K562 (cell line): ENCODE results near the gene LPCAT3. TPM values are rescaled to one million over a fixed set of nuclear protein-coding genes. Genes with fewer than 3 reads are reported as not detected.

Source experiments
- DDX20 ChIP-seq: fragments of 450-650 bp; IDR thresholded peaks from 2 replicates; pipeline ENCODE4 v1.6.1; 2016; ENCODE audit warnings: missing genetic modification characterization, low read depth, mild to moderate bottlenecking, missing compliant biosample characterization, moderate library complexity
- DMBX1 ChIP-seq: fragments of 250-450 bp; sonication (Bioruptor Pico); IDR thresholded peaks from 2 replicates; pipeline ENCODE4 v1.8.0; 2022; ENCODE audit warnings: inconsistent platforms, mild to moderate bottlenecking, moderate library complexity, borderline replicate concordance
- HNRNPL ChIP-seq: fragments of 200-400 bp; formaldehyde crosslinking; IDR thresholded peaks from 2 replicates; pipeline ENCODE4 v1.6.1; 2017; ENCODE audit warnings: low read depth, mild to moderate bottlenecking, low read length
- HSF4 ChIP-seq: fragments of 250-450 bp; sonication (Bioruptor Pico); IDR thresholded peaks from 2 replicates; pipeline ENCODE4 v2.1.2; 2022; ENCODE audit warnings: mild to moderate bottlenecking, moderate library complexity, borderline replicate concordance
- KLF6 ChIP-seq: fragments of 250-450 bp; sonication (Bioruptor Pico); IDR thresholded peaks from 2 replicates; pipeline ENCODE4 v1.4.0; 2020; ENCODE audit warnings: mild to moderate bottlenecking, moderate library complexity, borderline replicate concordance
- NFIC ChIP-seq: fragments of 450-650 bp; IDR thresholded peaks from 2 replicates; pipeline ENCODE4 v1.6.1; 2017; ENCODE audit warnings: mild to moderate bottlenecking, inconsistent platforms
- PTRF ChIP-seq: fragments of 450-650 bp; IDR thresholded peaks from 2 replicates; pipeline ENCODE4 v1.6.1; 2016; ENCODE audit warnings: mild to moderate bottlenecking, missing genetic modification characterization, missing compliant biosample characterization
- PTTG1 ChIP-seq: fragments of 450-650 bp; IDR thresholded peaks from 2 replicates; pipeline ENCODE4 v1.6.1; 2016; ENCODE audit warnings: low read depth, mild to moderate bottlenecking, missing genetic modification characterization, missing compliant biosample characterization
- RB1 ChIP-seq: fragments of 450-650 bp; IDR thresholded peaks from 2 replicates; pipeline ENCODE4 v1.6.1; 2017; ENCODE audit warnings: low read depth, mild to moderate bottlenecking
- XRCC3 ChIP-seq: fragments of 450-650 bp; IDR thresholded peaks from 2 replicates; pipeline ENCODE4 v1.6.1; 2017; ENCODE audit warnings: mild to moderate bottlenecking, moderate library complexity
- YY1 ChIP-seq, 3 experiments: IDR thresholded peaks; 2 replicates each; pipeline ENCODE4 v1.6.1; 2011; ENCODE audit warnings: low read length in 2 of 3, mild to moderate bottlenecking in 2 of 3, moderate library complexity in 2 of 3, borderline replicate concordance in 1 of 3, control low read depth in 1 of 3, low read depth in 1 of 3; ENCODE audit not compliant: insufficient read depth in 3 of 3, insufficient replicate concordance in 2 of 3, control insufficient read depth in 1 of 3, insufficient read length in 1 of 3; ENCODE audit errors: extremely low read depth in 1 of 3
- ZNF197 ChIP-seq: fragments of 200-800 bp; sonication (Bioruptor generic); IDR thresholded peaks from 2 replicates; pipeline ENCODE4 v1.6.1; 2016; ENCODE audit warnings: low read depth, missing genetic modification characterization, missing compliant biosample characterization
- ZNF239 ChIP-seq: fragments of 250-450 bp; sonication (Bioruptor Pico); IDR thresholded peaks from 2 replicates; pipeline ENCODE4 v1.4.0; 2020; ENCODE audit warnings: mild to moderate bottlenecking
- ZNF263 ChIP-seq: sonication (generic); formaldehyde crosslinking; IDR thresholded peaks from 2 replicates; pipeline ENCODE4 v1.8.0; 2022; ENCODE audit warnings: mild to moderate bottlenecking, missing genetic modification reagents, borderline replicate concordance
- ZNF41 ChIP-seq: fragments of 250-450 bp; sonication (Bioruptor Pico); conservative IDR thresholded peaks from 2 replicates; pipeline ENCODE4 v1.4.0; 2020; ENCODE audit warnings: mild to moderate bottlenecking
- ZNF766 ChIP-seq: fragments of 200-800 bp; sonication (Bioruptor generic); conservative IDR thresholded peaks from 2 replicates; pipeline ENCODE4 v1.6.1; 2016; ENCODE audit warnings: missing genetic modification characterization, missing compliant biosample characterization
- polyA plus RNA-seq, 8 experiments: library from polyadenylated mRNA; depleted of rRNA in 4 of 8; stranded (reverse) in 5 of 8; unstranded in 3 of 8; fragments of >200 nt; fragmentation: Nextera tagmentation in 2 of 8; fragmentation: Illumina TruSeq in 1 of 8; extraction: Ambion mirVana in 2 of 8; extraction: Trizol in 1 of 8; gene quantifications; 2 replicates each; pipeline versions ENCODE4 v1.2.1 to v1.2.3, GENCODE V29; 2011 to 2014; ENCODE audit warnings: inconsistent platforms in 1 of 8, missing spikeins in 1 of 8
- total RNA-seq, 7 experiments: library from RNA; depleted of rRNA in 6 of 7; stranded (reverse); fragments of >200 nt in 6 of 7; fragmentation: Illumina TruSeq in 2 of 7; extraction: Trizol in 2 of 7; gene quantifications; 2 replicates each; pipeline versions ENCODE4 v1.2.1 to v1.2.3, GENCODE V29; 2011 to 2021; ENCODE audit warnings: low replicate concordance in 1 of 7
- TF ChIP-seq, protein P1 (sequence below): fragments of 450-650 bp; formaldehyde crosslinking; IDR thresholded peaks from 2 replicates; pipeline ENCODE4 v1.4.0; 2022; ENCODE audit warnings: mild to moderate bottlenecking, moderate library complexity
- TF ChIP-seq, protein P2 (sequence below): fragments of 450-650 bp; IDR thresholded peaks from 2 replicates; pipeline ENCODE4 v1.6.1; 2017; ENCODE audit warnings: antibody characterized with exemption, mild to moderate bottlenecking
- TF ChIP-seq, protein P3 (sequence below), 2 experiments: fragments of 250-450 bp in 1 of 2; fragments of 450-650 bp in 1 of 2; sonication (Bioruptor Pico) in 1 of 2; IDR thresholded peaks; 2 replicates each; pipeline versions ENCODE4 v1.6.1 to v1.8.0; 2016 to 2021; ENCODE audit warnings: mild to moderate bottlenecking in 2 of 2, moderate library complexity in 2 of 2, missing compliant biosample characterization in 1 of 2, missing genetic modification characterization in 1 of 2

The LPCAT3 gene
- total and polyA plus RNA-seq, 9 of the 15 experiments (the other 6 are each of a cell fraction or from before 2014, with no cell fraction given), result 4.9 to 52.5 (median 25.3) TPM

DNA sequence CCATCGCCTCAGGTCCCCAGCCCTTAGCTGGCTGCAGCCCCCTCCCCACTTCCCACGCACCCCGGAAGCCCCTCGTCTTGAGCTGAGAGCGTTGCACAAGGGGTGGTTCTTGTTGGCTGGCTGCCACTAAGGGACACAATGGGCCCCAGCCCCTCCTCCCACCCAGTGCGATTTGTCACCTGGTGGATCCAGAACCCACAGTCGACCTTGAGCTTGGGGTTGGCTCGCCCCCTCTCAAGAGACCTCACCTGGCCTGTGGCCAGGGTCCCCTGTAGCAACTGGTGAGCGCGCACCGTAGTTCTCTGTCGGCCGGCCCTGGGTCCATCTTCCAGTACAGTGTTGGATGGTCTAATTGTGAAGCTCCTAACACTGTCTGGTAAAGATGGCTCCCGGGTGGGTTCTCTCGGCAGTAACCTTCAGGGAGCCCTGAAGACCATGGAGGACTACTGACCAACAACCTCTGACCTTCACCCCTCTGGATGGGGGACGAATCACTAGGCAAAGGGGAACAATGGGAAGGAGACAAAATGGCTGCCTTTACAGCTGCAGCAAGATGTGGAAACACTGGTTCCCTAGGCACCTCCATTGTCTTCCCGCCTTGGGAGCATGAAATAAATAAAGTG, 54.4 kb downstream of the LPCAT3 start (continued):
- TF ChIP-seq, protein P1, sequence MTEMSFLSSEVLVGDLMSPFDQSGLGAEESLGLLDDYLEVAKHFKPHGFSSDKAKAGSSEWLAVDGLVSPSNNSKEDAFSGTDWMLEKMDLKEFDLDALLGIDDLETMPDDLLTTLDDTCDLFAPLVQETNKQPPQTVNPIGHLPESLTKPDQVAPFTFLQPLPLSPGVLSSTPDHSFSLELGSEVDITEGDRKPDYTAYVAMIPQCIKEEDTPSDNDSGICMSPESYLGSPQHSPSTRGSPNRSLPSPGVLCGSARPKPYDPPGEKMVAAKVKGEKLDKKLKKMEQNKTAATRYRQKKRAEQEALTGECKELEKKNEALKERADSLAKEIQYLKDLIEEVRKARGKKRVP, result peak; percentile 42; the same call in 1 of the 2 replicates
- TF ChIP-seq YY1 (IDR thresholded peaks at IDR 0.05; ENCODE audit: borderline replicate concordance in 1 of 3, control insufficient read depth in 1 of 3, extremely low read depth in 1 of 3, insufficient read depth in 3 of 3, insufficient read length in 1 of 3, insufficient replicate concordance in 2 of 3, low read depth in 1 of 3, low read length in 2 of 3) (peak; percentile 13 to 82 (median 28)), XRCC3 (no peak), ZNF197 (CRISPR knock-in tag) (peak; percentile 50; the same call in 1 of the 2 replicates), DMBX1 (CRISPR knock-in tag) (peak; percentile 74; the same call in 1 of the 2 replicates), RB1 (no peak), ZNF766 (CRISPR knock-in tag) (peak; percentile 86), PTTG1 (tag) (0 out of 2 replicates have a peak, but pooled peaks have one; percentile 46), PTRF (tag) (peak; percentile 62; the same call in 1 of the 2 replicates), HSF4 (CRISPR knock-in tag) (0 out of 2 replicates have a peak, but pooled peaks have one; percentile 31), KLF6 (CRISPR knock-in tag) (0 out of 2 replicates have a peak, but pooled peaks have one; percentile 42), ZNF239 (CRISPR knock-in tag) (no peak), ZNF41 (CRISPR knock-in tag) (0 out of 2 replicates have a peak, but pooled peaks have one; percentile 29), NFIC (peak; percentile 68), ZNF263 (no peak), HNRNPL (no peak), DDX20 (tag) (peak; percentile 33; the same call in 1 of the 2 replicates)
- TF ChIP-seq, protein P2, sequence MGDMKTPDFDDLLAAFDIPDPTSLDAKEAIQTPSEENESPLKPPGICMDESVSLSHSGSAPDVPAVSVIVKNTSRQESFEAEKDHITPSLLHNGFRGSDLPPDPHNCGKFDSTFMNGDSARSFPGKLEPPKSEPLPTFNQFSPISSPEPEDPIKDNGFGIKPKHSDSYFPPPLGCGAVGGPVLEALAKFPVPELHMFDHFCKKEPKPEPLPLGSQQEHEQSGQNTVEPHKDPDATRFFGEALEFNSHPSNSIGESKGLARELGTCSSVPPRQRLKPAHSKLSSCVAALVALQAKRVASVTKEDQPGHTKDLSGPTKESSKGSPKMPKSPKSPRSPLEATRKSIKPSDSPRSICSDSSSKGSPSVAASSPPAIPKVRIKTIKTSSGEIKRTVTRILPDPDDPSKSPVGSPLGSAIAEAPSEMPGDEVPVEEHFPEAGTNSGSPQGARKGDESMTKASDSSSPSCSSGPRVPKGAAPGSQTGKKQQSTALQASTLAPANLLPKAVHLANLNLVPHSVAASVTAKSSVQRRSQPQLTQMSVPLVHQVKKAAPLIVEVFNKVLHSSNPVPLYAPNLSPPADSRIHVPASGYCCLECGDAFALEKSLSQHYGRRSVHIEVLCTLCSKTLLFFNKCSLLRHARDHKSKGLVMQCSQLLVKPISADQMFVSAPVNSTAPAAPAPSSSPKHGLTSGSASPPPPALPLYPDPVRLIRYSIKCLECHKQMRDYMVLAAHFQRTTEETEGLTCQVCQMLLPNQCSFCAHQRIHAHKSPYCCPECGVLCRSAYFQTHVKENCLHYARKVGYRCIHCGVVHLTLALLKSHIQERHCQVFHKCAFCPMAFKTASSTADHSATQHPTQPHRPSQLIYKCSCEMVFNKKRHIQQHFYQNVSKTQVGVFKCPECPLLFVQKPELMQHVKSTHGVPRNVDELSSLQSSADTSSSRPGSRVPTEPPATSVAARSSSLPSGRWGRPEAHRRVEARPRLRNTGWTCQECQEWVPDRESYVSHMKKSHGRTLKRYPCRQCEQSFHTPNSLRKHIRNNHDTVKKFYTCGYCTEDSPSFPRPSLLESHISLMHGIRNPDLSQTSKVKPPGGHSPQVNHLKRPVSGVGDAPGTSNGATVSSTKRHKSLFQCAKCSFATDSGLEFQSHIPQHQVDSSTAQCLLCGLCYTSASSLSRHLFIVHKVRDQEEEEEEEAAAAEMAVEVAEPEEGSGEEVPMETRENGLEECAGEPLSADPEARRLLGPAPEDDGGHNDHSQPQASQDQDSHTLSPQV, result peak; percentile 88
- TF ChIP-seq, protein P3, sequence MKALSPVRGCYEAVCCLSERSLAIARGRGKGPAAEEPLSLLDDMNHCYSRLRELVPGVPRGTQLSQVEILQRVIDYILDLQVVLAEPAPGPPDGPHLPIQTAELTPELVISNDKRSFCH (CRISPR knock-in tag; IDR thresholded peaks at IDR 0.05), result no peak
- TF ChIP-seq, protein P3 (tag; IDR thresholded peaks at IDR 0.05), result peak; percentile 83
